ENCODE data around the gene MCEMP1.

- peak; percentile 82 for TF ChIP-seq POLR2A (IDR thresholded peaks at IDR 0.05; ENCODE audit: low read depth, low read length)
- TF ChIP-seq POLR2AphosphoS5 (IDR thresholded peaks at IDR 0.05; ENCODE audit: low read depth, low read length): peak; percentile 74; the same call in 1 of the 2 replicates
- TF ChIP-seq TAF1 (IDR thresholded peaks at IDR 0.05; ENCODE audit: low read depth, low read length): peak; percentile 92
These were observed 40.1 kb upstream of the MCEMP1 start, which contains the start of gene STXBP2 for GRCh38 chr19:7636691-7637373.
